HG02571 (cell line): Measurements from ENCODE around the gene MYO3B.

ENCODE experiments used
- ATAC-seq: cut with Tn5 transposase; IDR thresholded peaks from one replicate; pipeline ENCODE4 v1.9.1; 2021; ENCODE audit warnings: mild to moderate bottlenecking, moderate library complexity; ENCODE audit not compliant: unreplicated experiment

MYO3B gene

GRCh38 chr2:170292415-170292814, 114.5 kb downstream of the MYO3B start:
- no peak for ATAC-seq

- no peak for ATAC-seq
These were observed 119.5 kb downstream of the MYO3B start for GRCh38 chr2:170297496-170297895.

- no peak for ATAC-seq
These were observed 120.2 kb downstream of the MYO3B start for GRCh38 chr2:170298115-170298514.

GRCh38 chr2:170298861-170299429, 121.0 kb downstream of the MYO3B start:
- ATAC-seq = no peak

GRCh38 chr2:170300993-170301392, 123.0 kb downstream of the MYO3B start:
- no peak for ATAC-seq

GRCh38 chr2:170301626-170302025, 123.7 kb downstream of the MYO3B start:
- no peak for ATAC-seq

GRCh38 chr2:170305711-170306110, 127.8 kb downstream of the MYO3B start:
- ATAC-seq = no peak

- no peak for ATAC-seq
These were observed 128.4 kb downstream of the MYO3B start for GRCh38 chr2:170306293-170306873.

- no peak for ATAC-seq
These were observed 129.1 kb downstream of the MYO3B start for GRCh38 chr2:170307052-170307451.

GRCh38 chr2:170307555-170308351, 129.8 kb downstream of the MYO3B start:
- ATAC-seq = no peak

GRCh38 chr2:170310876-170311502, 133.0 kb downstream of the MYO3B start:
- no peak for ATAC-seq

- no peak for ATAC-seq
These were observed 135.5 kb downstream of the MYO3B start for GRCh38 chr2:170313347-170313991.

GRCh38 chr2:170313992-170314348, 136.0 kb downstream of the MYO3B start:
- ATAC-seq = no peak

GRCh38 chr2:170314744-170315447, 136.9 kb downstream of the MYO3B start:
- no peak for ATAC-seq

GRCh38 chr2:170320948-170321347, 143.0 kb downstream of the MYO3B start:
- no peak for ATAC-seq

GRCh38 chr2:170321526-170321925, 143.6 kb downstream of the MYO3B start:
- ATAC-seq = no peak

GRCh38 chr2:170322140-170322766, 144.3 kb downstream of the MYO3B start:
- ATAC-seq = no peak

- ATAC-seq = no peak
These were observed 145.8 kb downstream of the MYO3B start for GRCh38 chr2:170323743-170324142.

GRCh38 chr2:170324640-170325046, 146.7 kb downstream of the MYO3B start:
- ATAC-seq = no peak

- ATAC-seq = no peak
These were observed 152.9 kb downstream of the MYO3B start for GRCh38 chr2:170330881-170331280.
